GM12878 (cell line): ENCODE measurements around the gene PLAAT3. TPM values are rescaled to one million over a fixed set of nuclear protein-coding genes. Genes with fewer than 3 reads are reported as not detected.

Source experiments
- ATAC-seq: fragments of 200-7000 bp; cut with Tn5 transposase; 3 replicates; pipeline ENCODE4 v1.9.1; 2020; ENCODE audit warnings: mild to moderate bottlenecking, moderate library complexity
- BruUV-seq: library from RNA; stranded (reverse); fragments of 400-500 nt; replicated peaks from 2 replicates; lab custom pipeline; 2021; lab: Mats Ljungman, UMichigan
- CTCF ChIA-PET: fragments of 300-600 bp; sonication (Branson Sonifier 250); formaldehyde crosslinking; extraction: SDS; loops from one replicate; lab custom pipeline; 2021; ENCODE audit warnings: inconsistent platforms; lab: Yijun Ruan, JAX
- POLR2A ChIA-PET: fragments of 350-600 bp; formaldehyde crosslinking; extraction: SDS; loops from one replicate; lab custom pipeline; 2021; ENCODE audit warnings: inconsistent platforms; lab: Charles Lee
- RAD21 ChIA-PET: fragments of 300-600 bp; sonication (Branson Sonifier 250); formaldehyde crosslinking; loops from one replicate; lab custom pipeline; 2023; ENCODE audit warnings: antibody characterized with exemption; ENCODE audit not compliant: unreplicated experiment; lab: Charles Lee
- SMC1A ChIA-PET: fragments of 300-600 bp; sonication (Branson Sonifier 250); formaldehyde crosslinking; loops from one replicate; lab custom pipeline; 2023; ENCODE audit not compliant: unreplicated experiment, uncharacterized antibody; lab: Charles Lee
- DNase-seq: peaks from one replicate; pipeline ENCODE4 v3.0.0-alpha.2; 2011; ENCODE audit warnings: low read depth, low spot score
- FAIRE-seq: peaks from 3 replicates; lab custom pipeline; 2011; peaks lifted over from hg19 to GRCh38; lab: Jason Lieb, UNC
- H2AFZ ChIP-seq: 2 replicates; pipeline ENCODE4 v1.6.0; 2011; ENCODE audit warnings: low read depth, low read length, control low read depth; ENCODE audit not compliant: control insufficient read depth
- H3K27ac ChIP-seq: 2 replicates; pipeline ENCODE4 v1.5.1; 2011; ENCODE audit warnings: control low read depth; ENCODE audit not compliant: control insufficient read depth, insufficient read depth
- H3K27me3 ChIP-seq, 2 experiments: replicated peaks in 1 of 2; 2 replicates each; pipeline versions ENCODE4 v1.6.0 to v1.6.1; 2011; ENCODE audit warnings: low read length in 1 of 2; ENCODE audit not compliant: control insufficient read depth in 2 of 2, insufficient read depth in 2 of 2
- H3K36me3 ChIP-seq, 2 experiments: 2 replicates each; pipeline ENCODE4 v1.5.1; 2011; ENCODE audit warnings: low read length in 1 of 2; ENCODE audit not compliant: control insufficient read depth in 2 of 2, insufficient read depth in 2 of 2
- H3K4me1 ChIP-seq: 2 replicates; pipeline ENCODE4 v1.6.1; 2011; ENCODE audit warnings: mild to moderate bottlenecking, low read length, moderate library complexity, mixed read lengths; ENCODE audit not compliant: control insufficient read depth, insufficient read depth
- H3K4me2 ChIP-seq: 2 replicates; pipeline ENCODE4 v1.6.0; 2011; ENCODE audit warnings: control low read depth; ENCODE audit not compliant: control insufficient read depth, insufficient read depth
- H3K4me3 ChIP-seq: fragments of 200-600 bp; sonication (generic); 2 replicates; pipeline ENCODE4 v1.5.1; 2016
- H3K79me2 ChIP-seq: 2 replicates; pipeline ENCODE4 v1.6.0; 2011; ENCODE audit warnings: low read length; ENCODE audit not compliant: control insufficient read depth, insufficient read depth
- H3K9ac ChIP-seq: 2 replicates; pipeline ENCODE4 v1.8.0; 2011; ENCODE audit warnings: low read length, control low read depth, mixed read lengths; ENCODE audit not compliant: control insufficient read depth, insufficient read depth
- H3K9me3 ChIP-seq: replicated peaks from 3 replicates; pipeline ENCODE4 v1.5.1; 2011; ENCODE audit warnings: mild to moderate bottlenecking, low read length; ENCODE audit not compliant: control insufficient read depth, insufficient read depth
- H4K20me1 ChIP-seq: 2 replicates; pipeline ENCODE4 v1.6.0; 2011; ENCODE audit not compliant: control insufficient read depth, insufficient read depth
- PKNOX1 ChIP-seq: fragments of 450-650 bp; IDR thresholded peaks from 2 replicates; pipeline ENCODE4 v1.6.1; 2016; ENCODE audit warnings: mild to moderate bottlenecking
- SMC3 ChIP-seq: IDR thresholded peaks from 2 replicates; pipeline ENCODE4 v1.6.1; 2011; ENCODE audit warnings: low read length, improper control_type of control experiment, borderline replicate concordance
- TARDBP ChIP-seq: IDR thresholded peaks from 2 replicates; pipeline ENCODE4 v1.6.1; 2016; ENCODE audit warnings: borderline replicate concordance
- TBL1XR1 ChIP-seq: IDR thresholded peaks from 2 replicates; pipeline ENCODE4 v1.6.1; 2012; ENCODE audit warnings: low read depth, low read length, improper control_type of control experiment
- WGBS: methylation state at CpG from one replicate; pipeline ENCODE4 v1.1.6; 2016; ENCODE audit warnings: low lambda C conversion rate; ENCODE audit not compliant: insufficient replicate concordance, insufficient coverage; ENCODE audit errors: missing lambda C conversion rate; 5-methylcytosine and 5-hydroxymethylcytosine counted together
- in situ Hi-C: fragments of 300-500 bp; cut with MboI; formaldehyde crosslinking; loops from 9 replicates; pipeline ENCODE4 v1.14.3; 2018; ENCODE audit warnings: mixed read lengths
- intact Hi-C: fragments of 100-400 bp; cut with micrococcal nuclease; formaldehyde crosslinking; loops from one replicate; pipeline ENCODE4 v1.14.2; 2022; ENCODE audit not compliant: unreplicated experiment
- polyA plus RNA-seq, 11 experiments: library from polyadenylated mRNA; depleted of rRNA in 4 of 11; unstranded in 6 of 11; stranded (reverse) in 5 of 11; fragments of >200 nt; fragmentation: Nextera tagmentation in 4 of 11; fragmentation: Illumina TruSeq in 1 of 11; extraction: Ambion mirVana in 4 of 11; extraction: Trizol in 1 of 11; gene quantifications; 1 replicate in 1 of 11; 2 replicates in 10 of 11; pipeline versions ENCODE4 v1.2.1 to v1.2.3, GENCODE V29; 2011 to 2016; ENCODE audit warnings: inconsistent platforms in 2 of 11, missing spikeins in 2 of 11, low read depth in 1 of 11
- total RNA-seq, 4 experiments: library from RNA; depleted of rRNA in 3 of 4; stranded (reverse); fragments of >200 nt in 3 of 4; fragmentation: Illumina TruSeq in 1 of 4; extraction: Trizol in 1 of 4; gene quantifications; 2 replicates each; pipeline versions ENCODE4 v1.2.1 to v1.2.3, GENCODE V29; 2013 to 2021
- TF ChIP-seq, protein P1 (sequence below): IDR thresholded peaks from 2 replicates; pipeline ENCODE4 v1.6.1; 2012; ENCODE audit warnings: low read depth, low read length, improper control_type of control experiment

PLAAT3 gene
- total and polyA plus RNA-seq, 10 of the 15 experiments (the other 5 are each of a cell fraction or from before 2014, with no cell fraction given): 4.8 to 37.0 (median 14.8) TPM

- ChIA-PET SMC1A (no interaction called here), RAD21 (no interaction called here), POLR2A (interaction anchor here (0.5 kb wide), 1 partner anchor 262 kb away, joined by 5 read pairs; no protein-coding TSS in a partner anchor), CTCF (no interaction called here)
- no peak for TF ChIP-seq TBL1XR1
- no peak for TF ChIP-seq PKNOX1
- no peak for TF ChIP-seq TARDBP
- no peak for TF ChIP-seq SMC3
- TF ChIP-seq, protein P1, sequence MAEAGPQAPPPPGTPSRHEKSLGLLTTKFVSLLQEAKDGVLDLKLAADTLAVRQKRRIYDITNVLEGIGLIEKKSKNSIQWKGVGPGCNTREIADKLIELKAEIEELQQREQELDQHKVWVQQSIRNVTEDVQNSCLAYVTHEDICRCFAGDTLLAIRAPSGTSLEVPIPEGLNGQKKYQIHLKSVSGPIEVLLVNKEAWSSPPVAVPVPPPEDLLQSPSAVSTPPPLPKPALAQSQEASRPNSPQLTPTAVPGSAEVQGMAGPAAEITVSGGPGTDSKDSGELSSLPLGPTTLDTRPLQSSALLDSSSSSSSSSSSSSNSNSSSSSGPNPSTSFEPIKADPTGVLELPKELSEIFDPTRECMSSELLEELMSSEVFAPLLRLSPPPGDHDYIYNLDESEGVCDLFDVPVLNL: no peak
- ATAC-seq (no peak), DNase-seq (no peak), FAIRE-seq (no peak)
- in situ Hi-C loops: no loop called here
- no peaks in the 10 kb centered on the region for H3K79me2 ChIP-seq
- no peak overlapping the region for H3K4me2 ChIP-seq
- no peak overlapping the region for H2AFZ ChIP-seq
- H4K20me1 ChIP-seq: no peaks in the 10 kb centered on the region
- WGBS: 59% methylated on average over 4 of the region's 4 CpGs
- no peaks in the 10 kb centered on the region for H3K4me1 ChIP-seq
- H3K9me3 ChIP-seq: no peaks in the 10 kb centered on the region
- H3K36me3 ChIP-seq: no peaks in the 10 kb centered on the region
- H3K27ac ChIP-seq: no peak overlapping the region
- no peak overlapping the region for H3K4me3 ChIP-seq
- BruUV-seq: no TSS peak
- no peak overlapping the region for H3K9ac ChIP-seq
- no peaks in the 10 kb centered on the region for H3K27me3 ChIP-seq
- intact Hi-C loops: no loop called here
Measured at GRCh38 chr11:63598556-63598955, 15.7 kb downstream of the PLAAT3 start.
